Upper lobe of left lung (tissue), 4 donors: ENCODE measurements around the gene FMNL2.

Experiments
- EP300 ChIP-seq, 4 donors: sonication (generic); formaldehyde crosslinking; IDR thresholded peaks; one replicate each; pipeline ENCODE4 v1.5.1; 2017; ENCODE audit warnings: antibody characterized with exemption in 4 of 4, control low read depth in 2 of 4
- POLR2A ChIP-seq, 4 donors: fragments of 450-650 bp; IDR thresholded peaks; one replicate each; pipeline ENCODE4 v1.5.1; 2016 to 2017; ENCODE audit warnings: antibody characterized with exemption in 4 of 4, mild to moderate bottlenecking in 2 of 4
- TF ChIP-seq, protein P1 (sequence below), 6 experiments: fragments of 450-650 bp in 4 of 6; fragments of 200-600 bp in 2 of 6; sonication (generic) in 2 of 6; IDR thresholded peaks; one replicate each; pipeline ENCODE4 v1.5.1; 2016 to 2019; ENCODE audit warnings: antibody characterized with exemption in 6 of 6

DNA sequence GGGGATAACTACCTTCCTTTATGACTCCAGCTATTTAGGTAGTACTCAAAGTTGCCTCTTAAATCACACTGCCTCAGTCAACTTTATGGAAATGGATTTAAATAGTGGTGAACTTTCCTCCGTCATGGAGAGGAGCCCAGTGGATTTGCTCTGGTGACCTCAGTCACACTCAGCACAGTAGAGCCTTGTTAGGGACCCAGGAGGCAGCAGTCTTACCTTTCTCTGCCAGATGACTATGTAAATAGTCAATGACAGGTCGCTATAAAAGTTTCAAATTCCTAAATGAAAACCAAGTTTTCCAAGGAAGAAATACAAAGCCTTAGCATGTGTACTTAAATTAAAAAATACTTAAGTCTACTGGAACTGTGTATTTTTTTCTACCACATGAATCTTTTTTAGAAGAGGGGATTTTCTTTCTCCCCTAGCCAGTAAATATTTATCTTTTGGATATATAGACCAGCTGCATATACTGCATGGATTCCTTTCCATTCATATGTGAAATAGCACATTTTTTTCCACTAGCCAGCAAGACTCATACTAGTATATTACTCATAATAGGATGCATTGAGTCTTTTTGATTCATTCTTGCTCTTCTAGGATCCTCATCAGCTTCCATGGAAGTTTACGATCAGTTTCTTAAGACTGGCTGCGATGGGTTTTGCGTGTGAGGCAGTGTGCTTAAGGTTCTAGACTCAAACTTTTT is 147.1 kb downstream of the FMNL2 start:
- TF ChIP-seq, protein P1, sequence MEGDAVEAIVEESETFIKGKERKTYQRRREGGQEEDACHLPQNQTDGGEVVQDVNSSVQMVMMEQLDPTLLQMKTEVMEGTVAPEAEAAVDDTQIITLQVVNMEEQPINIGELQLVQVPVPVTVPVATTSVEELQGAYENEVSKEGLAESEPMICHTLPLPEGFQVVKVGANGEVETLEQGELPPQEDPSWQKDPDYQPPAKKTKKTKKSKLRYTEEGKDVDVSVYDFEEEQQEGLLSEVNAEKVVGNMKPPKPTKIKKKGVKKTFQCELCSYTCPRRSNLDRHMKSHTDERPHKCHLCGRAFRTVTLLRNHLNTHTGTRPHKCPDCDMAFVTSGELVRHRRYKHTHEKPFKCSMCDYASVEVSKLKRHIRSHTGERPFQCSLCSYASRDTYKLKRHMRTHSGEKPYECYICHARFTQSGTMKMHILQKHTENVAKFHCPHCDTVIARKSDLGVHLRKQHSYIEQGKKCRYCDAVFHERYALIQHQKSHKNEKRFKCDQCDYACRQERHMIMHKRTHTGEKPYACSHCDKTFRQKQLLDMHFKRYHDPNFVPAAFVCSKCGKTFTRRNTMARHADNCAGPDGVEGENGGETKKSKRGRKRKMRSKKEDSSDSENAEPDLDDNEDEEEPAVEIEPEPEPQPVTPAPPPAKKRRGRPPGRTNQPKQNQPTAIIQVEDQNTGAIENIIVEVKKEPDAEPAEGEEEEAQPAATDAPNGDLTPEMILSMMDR (IDR thresholded peaks at IDR 0.05): no peak
- TF ChIP-seq POLR2A (IDR thresholded peaks at IDR 0.05) (no peak), EP300 (IDR thresholded peaks at IDR 0.05) (no peak)
